ENCODE data around the gene DAP. TPM values are rescaled to one million over a fixed set of nuclear protein-coding genes. Genes with fewer than 3 reads are reported as not detected.
"Not testable (repeated sequence)": the region's sequence is repeated elsewhere in the genome, so short reads cannot be mapped to it uniquely, and the experiment has no call there.

DAP gene
- total RNA-seq, 1 experiment from 2014 or later = 279 TPM

GRCh38 chr5:10644192-10644591 lies 116.8 kb downstream of the DAP start:
- TF ChIP-seq EZH2 (IDR thresholded peaks at IDR 0.05; ENCODE audit: low read depth) = no peak
- H3K4me2 ChIP-seq = no peak overlapping the region
- H3K9me3 ChIP-seq (ENCODE audit: insufficient read depth, low read depth) = no peaks in the 10 kb centered on the region
- POLR2A ChIA-PET (ENCODE audit: unreplicated experiment) = no interaction called here
- no peaks in the 10 kb centered on the region for H4K20me1 ChIP-seq (ENCODE audit: insufficient read depth)
- no peaks in the 10 kb centered on the region for H3K9me2 ChIP-seq (ENCODE audit: insufficient read depth)
- CTCF ChIA-PET = no interaction called here
- no peaks in the 10 kb centered on the region for H3K27me3 ChIP-seq (ENCODE audit: insufficient read depth, low read depth)
- H3K79me2 ChIP-seq (ENCODE audit: low read depth) = no peaks in the 10 kb centered on the region
- H3K4me3 ChIP-seq = no peak overlapping the region
- no TSS peak for BruUV-seq (replicated peaks)
- no peaks in the 10 kb centered on the region for H3K4me1 ChIP-seq (replicated peaks; ENCODE audit: insufficient read depth)
- no peak for DNase-seq
- H2AFZ ChIP-seq = no peak overlapping the region
- no peaks in the 10 kb centered on the region for H3F3A ChIP-seq (ENCODE audit: insufficient read depth, low read depth)
- intact Hi-C loops (cut with micrococcal nuclease; ENCODE audit: unreplicated experiment) = no loop called here
- no peak overlapping the region for H3K27ac ChIP-seq
- H3K36me3 ChIP-seq (ENCODE audit: low read depth) = no peaks in the 10 kb centered on the region

GRCh38 chr5:10642367-10642766 lies 118.7 kb downstream of the DAP start:
- no peaks in the 10 kb centered on the region for H3K9me2 ChIP-seq (ENCODE audit: insufficient read depth)
- H3F3A ChIP-seq (ENCODE audit: insufficient read depth, low read depth) = peaks cover 5% of the 10 kb centered on the region; the same call in 1 of the 2 replicates
- no peaks in the 10 kb centered on the region for H3K4me1 ChIP-seq (replicated peaks; ENCODE audit: insufficient read depth)
- no peak overlapping the region for H2AFZ ChIP-seq
- TF ChIP-seq, protein P1, sequence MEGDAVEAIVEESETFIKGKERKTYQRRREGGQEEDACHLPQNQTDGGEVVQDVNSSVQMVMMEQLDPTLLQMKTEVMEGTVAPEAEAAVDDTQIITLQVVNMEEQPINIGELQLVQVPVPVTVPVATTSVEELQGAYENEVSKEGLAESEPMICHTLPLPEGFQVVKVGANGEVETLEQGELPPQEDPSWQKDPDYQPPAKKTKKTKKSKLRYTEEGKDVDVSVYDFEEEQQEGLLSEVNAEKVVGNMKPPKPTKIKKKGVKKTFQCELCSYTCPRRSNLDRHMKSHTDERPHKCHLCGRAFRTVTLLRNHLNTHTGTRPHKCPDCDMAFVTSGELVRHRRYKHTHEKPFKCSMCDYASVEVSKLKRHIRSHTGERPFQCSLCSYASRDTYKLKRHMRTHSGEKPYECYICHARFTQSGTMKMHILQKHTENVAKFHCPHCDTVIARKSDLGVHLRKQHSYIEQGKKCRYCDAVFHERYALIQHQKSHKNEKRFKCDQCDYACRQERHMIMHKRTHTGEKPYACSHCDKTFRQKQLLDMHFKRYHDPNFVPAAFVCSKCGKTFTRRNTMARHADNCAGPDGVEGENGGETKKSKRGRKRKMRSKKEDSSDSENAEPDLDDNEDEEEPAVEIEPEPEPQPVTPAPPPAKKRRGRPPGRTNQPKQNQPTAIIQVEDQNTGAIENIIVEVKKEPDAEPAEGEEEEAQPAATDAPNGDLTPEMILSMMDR (conservative IDR thresholded peaks at IDR 0.05) = no peak
- no peak for TF ChIP-seq EZH2 (IDR thresholded peaks at IDR 0.05; ENCODE audit: low read depth)
- no TSS peak for BruUV-seq (replicated peaks)
- H3K36me3 ChIP-seq (ENCODE audit: low read depth) = no peaks in the 10 kb centered on the region
- intact Hi-C loops (cut with micrococcal nuclease; ENCODE audit: unreplicated experiment) = no loop called here
- POLR2A ChIA-PET (ENCODE audit: unreplicated experiment) = no interaction called here
- CTCF ChIA-PET = interaction anchor here (0.6 to 0.7 kb wide), 2 partner anchors 52 to 343 kb away, joined by 4 to 11 read pairs; no protein-coding TSS in a partner anchor
- no peak overlapping the region for H3K4me3 ChIP-seq
- H3K79me2 ChIP-seq (ENCODE audit: low read depth) = no peaks in the 10 kb centered on the region
- no peak overlapping the region for H3K4me2 ChIP-seq
- no peaks in the 10 kb centered on the region for H3K9me3 ChIP-seq (ENCODE audit: insufficient read depth, low read depth)
- no peak for DNase-seq
- no peaks in the 10 kb centered on the region for H3K27me3 ChIP-seq (ENCODE audit: insufficient read depth, low read depth)
- H3K27ac ChIP-seq = no peak overlapping the region
- no peaks in the 10 kb centered on the region for H4K20me1 ChIP-seq (ENCODE audit: insufficient read depth)

GRCh38 chr5:10639846-10640368 lies 121.1 kb downstream of the DAP start:
- no peak for TF ChIP-seq EZH2 (IDR thresholded peaks at IDR 0.05; ENCODE audit: low read depth)
- TF ChIP-seq, protein P1 (conservative IDR thresholded peaks at IDR 0.05) = no peak

DNA sequence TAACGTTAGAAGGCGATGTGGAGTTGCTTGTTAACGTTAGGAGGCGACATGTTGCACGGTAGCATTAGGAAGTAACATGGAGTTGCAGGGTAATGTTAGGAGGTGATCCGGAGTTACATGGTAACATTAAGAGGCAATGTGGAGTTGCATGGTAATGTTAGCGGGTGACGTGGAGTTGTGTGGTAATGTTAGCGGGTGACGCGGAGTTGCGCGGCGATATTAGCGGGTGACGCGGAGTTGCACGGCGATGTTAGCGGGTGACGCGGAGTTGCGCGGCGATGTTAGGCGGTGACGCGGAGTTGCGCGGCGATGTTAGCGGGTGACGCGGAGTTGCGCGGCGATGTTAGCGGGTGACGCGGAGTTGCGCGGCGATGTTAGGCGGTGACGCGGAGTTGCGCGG lies 122.3 kb downstream of the DAP start:
- H3F3A ChIP-seq (ENCODE audit: insufficient read depth, low read depth); BruUV-seq (replicated peaks); H3K27me3 ChIP-seq (ENCODE audit: insufficient read depth, low read depth); intact Hi-C loops (cut with micrococcal nuclease; ENCODE audit: unreplicated experiment); H3K4me1 ChIP-seq (replicated peaks; ENCODE audit: insufficient read depth); H3K9me2 ChIP-seq (ENCODE audit: insufficient read depth); H2AFZ ChIP-seq; CTCF ChIA-PET; H3K79me2 ChIP-seq (ENCODE audit: low read depth); H3K4me3 ChIP-seq; POLR2A ChIA-PET (ENCODE audit: unreplicated experiment); H3K27ac ChIP-seq; H3K36me3 ChIP-seq (ENCODE audit: low read depth); DNase-seq; H4K20me1 ChIP-seq (ENCODE audit: insufficient read depth); H3K4me2 ChIP-seq; H3K9me3 ChIP-seq (ENCODE audit: insufficient read depth, low read depth): not testable (repeated sequence)

More at GRCh38 chr5:10639846-10640368, 121.1 kb downstream of the DAP start:
- intact Hi-C loops (cut with micrococcal nuclease; ENCODE audit: unreplicated experiment) = no loop called here
- H3K36me3 ChIP-seq (ENCODE audit: low read depth) = no peaks in the 10 kb centered on the region
- H3K79me2 ChIP-seq (ENCODE audit: low read depth) = no peaks in the 10 kb centered on the region
- no peak overlapping the region for H3K27ac ChIP-seq
- peaks cover 5% of the 10 kb centered on the region; the same call in 1 of the 2 replicates for H3F3A ChIP-seq (ENCODE audit: insufficient read depth, low read depth)
- H3K4me3 ChIP-seq = no peak overlapping the region
- H3K4me2 ChIP-seq = no peak overlapping the region
- no peaks in the 10 kb centered on the region for H3K9me2 ChIP-seq (ENCODE audit: insufficient read depth)
- no peaks in the 10 kb centered on the region for H3K9me3 ChIP-seq (ENCODE audit: insufficient read depth, low read depth)
- POLR2A ChIA-PET (ENCODE audit: unreplicated experiment) = no interaction called here
- DNase-seq = no peak
- no peaks in the 10 kb centered on the region for H3K4me1 ChIP-seq (replicated peaks; ENCODE audit: insufficient read depth)
- H4K20me1 ChIP-seq (ENCODE audit: insufficient read depth) = no peaks in the 10 kb centered on the region
- no peak overlapping the region for H2AFZ ChIP-seq
- no peaks in the 10 kb centered on the region for H3K27me3 ChIP-seq (ENCODE audit: insufficient read depth, low read depth)
- no TSS peak for BruUV-seq (replicated peaks)
- CTCF ChIA-PET = no interaction called here

Measured in PC-9 (cell line).